Measurements from ENCODE around the gene ATG5.

Gene ATG5

DNA sequence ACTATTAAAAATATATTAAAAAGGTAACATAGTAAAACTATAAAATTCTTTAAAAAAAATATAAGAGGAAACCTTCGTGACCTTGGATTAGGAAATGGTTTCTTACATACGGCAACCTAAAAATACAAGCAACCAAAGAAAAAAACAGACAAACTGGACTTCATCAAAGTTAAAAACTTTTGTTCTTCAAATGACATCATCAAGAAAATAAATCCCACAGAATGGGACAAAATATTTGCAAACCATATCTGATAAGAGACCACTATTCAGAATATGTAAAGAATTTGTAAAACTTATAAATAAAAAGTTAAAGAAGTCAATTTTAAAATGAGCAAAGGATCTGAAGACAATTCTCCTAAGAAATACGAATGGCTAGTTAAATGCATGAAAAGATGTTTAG, 110.0 kb downstream of the ATG5 start:
- DNase-seq = no peak

- no peak for DNase-seq
These were observed 111.0 kb downstream of the ATG5 start for GRCh38 chr6:106214531-106214930.

DNA sequence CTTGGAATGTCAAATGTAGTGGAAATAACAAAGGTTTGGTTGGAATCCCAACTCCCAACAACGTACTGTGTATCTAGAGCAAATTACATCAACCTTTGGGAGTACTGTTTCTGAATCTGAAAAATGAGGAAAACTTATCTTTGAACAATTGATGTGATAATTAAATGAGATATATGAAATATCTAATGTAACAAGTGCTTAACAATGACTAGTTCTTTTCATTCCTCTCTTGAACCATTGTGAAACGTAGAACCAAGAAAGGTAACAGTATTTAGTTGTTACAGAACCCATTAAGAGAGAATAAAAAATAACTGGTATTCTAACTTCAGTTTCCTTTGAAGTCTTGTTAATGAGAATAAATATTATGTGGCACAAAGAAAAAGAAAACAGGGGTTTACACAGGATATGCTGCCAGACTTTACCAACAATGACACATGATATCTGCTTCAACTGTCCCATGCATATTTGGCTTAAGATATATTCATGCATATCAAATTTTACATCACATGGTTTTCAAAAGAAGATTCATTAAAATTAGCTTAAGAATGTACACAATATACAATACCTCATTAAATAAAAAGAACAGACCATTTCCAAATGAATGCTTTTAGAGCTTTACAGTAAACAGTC, 111.8 kb downstream of the ATG5 start:
- DNase-seq = no peak

- DNase-seq = no peak
These were observed 113.0 kb downstream of the ATG5 start for GRCh38 chr6:106212576-106212975.

DNA sequence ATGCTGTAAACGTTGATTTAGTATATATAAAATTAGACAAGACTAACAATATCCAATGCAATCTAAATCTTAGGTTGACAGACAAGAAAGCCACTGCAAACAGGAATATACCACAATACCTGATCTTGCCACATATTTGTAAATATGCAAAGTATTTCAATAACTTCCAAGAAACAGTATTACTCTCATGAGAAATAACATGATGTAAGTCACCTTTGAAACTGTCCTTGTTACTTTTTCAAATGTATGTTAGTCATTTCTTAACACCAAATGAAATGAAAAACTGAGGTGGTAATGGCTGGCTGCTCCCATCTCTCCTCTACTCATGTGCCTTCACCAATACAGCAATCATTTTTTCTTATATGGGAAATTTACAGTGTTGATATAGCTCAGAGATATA, 118.7 kb downstream of the ATG5 start:
- no peak for DNase-seq

DNA sequence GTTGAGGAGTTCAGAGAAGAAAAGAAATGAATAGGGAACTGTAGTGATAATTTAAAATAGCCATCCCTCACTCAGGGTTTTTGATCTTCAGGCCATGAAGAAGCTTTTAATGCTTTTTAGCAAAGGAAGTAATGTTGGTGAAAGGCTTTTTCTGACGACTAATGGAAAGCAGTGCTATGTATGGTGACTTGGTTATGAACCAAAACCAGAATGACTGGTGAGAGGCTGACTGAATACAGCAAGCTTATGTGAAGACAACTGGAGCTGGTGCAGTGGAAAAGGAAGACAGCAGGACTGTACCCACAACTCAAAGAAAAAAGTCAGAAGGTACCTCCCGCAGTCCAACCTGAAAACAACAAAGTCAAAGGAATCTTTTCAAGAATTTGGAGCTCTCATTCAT, 120.6 kb downstream of the ATG5 start:
- no peak for DNase-seq

DNA sequence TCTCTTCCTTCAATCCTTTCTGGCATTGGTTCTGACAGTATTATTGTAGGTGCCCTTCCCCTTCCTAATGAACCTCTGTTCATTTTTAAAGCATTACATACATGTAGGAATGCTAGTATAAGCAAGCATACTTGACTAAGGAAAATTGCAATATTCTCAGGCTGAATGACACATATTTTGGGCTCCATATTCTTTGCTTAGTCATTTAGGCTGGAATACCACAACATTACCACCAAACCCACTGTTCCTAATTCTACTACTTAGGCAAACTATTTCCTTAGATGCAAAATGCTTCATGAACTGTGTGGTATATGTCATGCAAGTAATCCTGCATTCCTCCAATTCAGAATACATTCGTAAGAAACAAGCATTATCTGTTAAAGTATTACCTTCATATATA, 125.6 kb downstream of the ATG5 start:
- DNase-seq = no peak

DNA sequence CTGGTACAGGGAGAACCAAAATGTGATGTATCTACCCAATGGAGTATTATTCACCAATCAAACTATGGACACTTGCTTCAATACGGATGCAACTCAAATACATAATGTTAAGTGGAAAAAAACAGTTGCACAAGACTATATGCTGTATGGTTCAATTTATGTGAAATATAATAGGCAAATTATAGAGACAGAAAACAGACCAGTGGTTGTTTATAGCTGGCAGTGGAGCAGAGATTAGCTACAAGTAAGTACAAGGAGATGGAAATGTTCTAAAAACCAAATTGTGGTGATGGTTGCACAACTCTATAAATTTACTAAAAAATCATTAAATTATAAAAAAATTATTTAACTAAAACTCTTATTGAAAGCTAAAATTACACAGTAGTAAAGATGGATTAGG, 126.2 kb downstream of the ATG5 start:
- no peak for DNase-seq

DNA sequence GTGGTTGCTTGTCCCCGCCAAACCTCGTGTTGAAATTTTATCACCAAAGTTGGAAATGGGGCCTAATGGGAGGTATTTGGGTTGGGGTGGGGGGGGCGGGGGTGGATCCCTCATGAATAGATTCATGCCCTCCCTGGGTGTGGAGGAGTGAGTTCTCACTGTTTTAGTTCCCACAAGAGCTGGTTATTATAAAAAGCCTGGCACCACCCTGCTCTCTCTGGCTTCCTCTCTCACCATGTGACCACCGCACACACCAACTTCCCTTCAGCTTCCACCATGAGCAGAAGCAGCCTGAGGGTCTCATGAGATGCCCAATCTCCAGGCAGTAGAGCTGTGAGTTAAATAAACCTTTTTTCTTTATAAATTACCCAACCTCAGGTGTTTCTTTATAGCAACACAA, 128.1 kb downstream of the ATG5 start:
- DNase-seq = no peak

- no peak for DNase-seq
These were observed 130.3 kb downstream of the ATG5 start for GRCh38 chr6:106194949-106195921.

GRCh38 chr6:106192824-106193223, 132.7 kb downstream of the ATG5 start:
- DNase-seq = no peak

DNA sequence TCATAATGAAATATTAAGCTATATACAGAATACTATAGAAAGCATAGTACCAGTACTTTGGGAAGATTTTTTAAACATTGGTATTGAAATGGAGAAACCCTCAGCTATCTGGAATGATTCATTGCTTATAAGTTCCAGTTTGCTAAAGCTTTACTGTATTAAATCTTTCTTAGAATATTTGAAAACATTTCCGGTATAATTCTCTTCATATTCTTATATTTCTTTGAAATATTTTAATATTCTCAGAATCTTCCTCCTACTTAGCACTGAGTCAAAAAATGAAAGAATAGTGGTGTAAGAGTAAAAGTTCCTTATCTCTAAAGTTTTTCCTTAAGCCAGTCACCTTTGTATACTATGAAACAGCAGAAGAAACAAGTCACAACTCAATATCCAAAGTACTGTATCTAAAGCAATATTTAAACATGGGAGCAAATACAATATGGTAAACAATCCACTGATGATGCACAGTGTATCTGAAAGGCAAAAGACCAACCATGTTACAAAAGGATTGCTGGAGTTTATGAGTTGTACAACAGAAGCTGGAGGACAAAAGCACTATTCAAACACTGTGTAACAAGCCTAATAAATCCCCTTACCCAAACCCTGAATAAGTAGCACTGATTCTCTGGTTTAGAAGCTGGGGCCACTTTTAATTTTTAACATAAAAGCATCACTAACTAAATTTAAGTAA, 137.3 kb downstream of the ATG5 start:
- DNase-seq = no peak

DNA sequence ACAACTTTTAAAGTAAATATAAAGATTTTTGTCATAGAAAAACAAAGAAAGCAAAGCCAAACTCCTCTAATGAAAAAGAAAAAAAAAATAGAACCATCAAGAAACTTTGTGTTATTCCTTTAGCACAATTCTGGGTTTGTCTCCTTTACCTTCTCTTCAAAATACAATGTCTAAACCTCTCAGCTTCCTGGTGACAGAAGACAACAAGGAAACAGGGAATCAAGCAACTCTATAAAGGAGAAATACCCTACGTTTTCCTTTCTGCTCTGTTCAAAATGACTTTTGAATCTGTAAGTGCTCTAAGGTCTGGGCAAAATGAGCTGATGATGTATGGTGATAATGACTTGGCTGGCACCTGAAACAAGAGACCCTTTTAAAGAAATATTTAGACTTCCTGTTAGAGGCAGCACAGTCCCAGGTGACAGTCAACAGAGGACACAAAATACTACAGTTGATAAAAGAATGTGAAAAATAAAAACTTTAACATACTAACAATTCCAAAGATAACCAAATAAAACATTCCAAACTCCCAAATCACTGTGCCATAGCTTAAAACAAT, 138.1 kb downstream of the ATG5 start:
- no peak for DNase-seq

DNA sequence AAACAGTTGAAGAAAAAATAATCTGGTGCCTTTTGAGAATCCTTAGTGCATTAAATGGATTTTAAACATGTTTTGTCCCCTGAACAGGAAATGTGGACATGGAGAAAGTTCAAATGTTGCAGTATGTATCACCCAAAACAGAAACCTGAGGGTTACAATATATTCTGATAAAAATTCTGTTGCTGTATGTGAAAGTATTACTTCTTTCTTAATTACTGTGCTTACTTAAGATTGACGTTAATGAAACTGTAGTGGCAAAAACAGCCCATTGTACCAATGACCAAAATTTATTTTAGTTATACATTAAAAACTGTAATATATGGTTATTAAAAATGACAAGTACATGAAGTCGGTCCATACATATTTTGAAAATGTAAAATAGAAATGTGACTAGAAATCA, 138.8 kb downstream of the ATG5 start:
- DNase-seq = no peak

DNA sequence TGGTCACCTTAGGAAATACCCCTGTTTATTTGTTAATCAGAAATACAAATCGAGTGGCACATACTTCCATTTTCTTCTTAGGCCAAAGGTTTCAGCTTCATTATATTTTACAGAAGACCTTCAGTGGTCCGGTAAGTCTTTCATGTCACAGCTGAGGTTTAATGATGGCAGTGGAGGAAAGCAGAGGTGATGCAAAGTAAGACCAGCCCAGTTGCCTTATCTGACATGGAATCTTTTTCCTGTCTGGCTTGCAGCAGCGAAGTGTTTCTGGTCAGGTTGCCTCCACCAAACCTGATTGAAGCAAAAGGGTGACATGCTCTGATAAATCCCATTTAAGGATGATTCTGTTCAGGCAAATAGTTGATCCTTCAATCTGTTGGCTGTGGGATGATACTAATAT, 139.4 kb downstream of the ATG5 start:
- no peak for DNase-seq

GRCh38 chr6:106185615-106186014, 139.9 kb downstream of the ATG5 start:
- no peak for DNase-seq

GRCh38 chr6:106184629-106185028, 140.9 kb downstream of the ATG5 start:
- DNase-seq = no peak

DNA sequence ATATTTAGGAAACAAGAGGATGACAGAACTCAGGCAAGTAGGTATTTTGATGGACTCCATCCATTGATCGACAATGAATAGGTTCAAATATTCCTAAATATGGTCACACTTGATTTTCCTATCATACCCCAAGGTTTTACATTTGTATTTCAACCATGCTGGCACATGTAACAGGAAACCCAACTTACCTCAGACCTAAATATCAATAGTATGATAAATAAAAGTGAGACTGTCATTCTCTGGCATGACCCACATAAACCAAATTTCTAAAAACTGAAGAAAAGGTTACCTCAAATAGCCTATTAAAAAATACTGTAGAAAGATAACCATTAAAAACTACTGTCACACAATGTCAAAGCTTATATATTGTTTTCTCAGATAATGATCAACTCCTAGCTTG, 142.1 kb downstream of the ATG5 start:
- DNase-seq = no peak

- no peak for DNase-seq
These were observed 143.1 kb downstream of the ATG5 start for GRCh38 chr6:106182455-106182854.

- no peak for DNase-seq
These were observed 143.7 kb downstream of the ATG5 start for GRCh38 chr6:106181664-106182418.

DNA sequence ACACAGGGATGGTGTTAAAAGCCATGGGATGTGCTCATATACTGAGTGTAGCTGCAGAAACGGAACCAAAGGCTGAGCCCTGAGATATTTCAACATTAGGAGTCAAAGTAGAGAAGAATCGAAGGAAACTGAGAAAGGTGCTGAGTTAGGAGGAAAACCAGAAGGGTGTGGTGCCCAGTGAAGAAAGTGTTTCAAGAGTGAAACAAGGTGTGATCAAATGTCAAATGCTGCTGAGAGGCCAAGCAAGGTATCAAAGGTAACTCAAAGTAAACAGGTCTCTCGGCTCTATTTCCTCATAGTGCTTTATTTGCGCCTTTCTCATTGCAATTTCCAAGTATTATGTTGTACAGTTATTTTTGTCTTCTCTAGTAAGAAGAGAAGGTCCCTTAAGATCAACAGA, 145.4 kb downstream of the ATG5 start:
- DNase-seq = no peak

- DNase-seq = no peak
These were observed 146.7 kb downstream of the ATG5 start for GRCh38 chr6:106178900-106179299.

DNA sequence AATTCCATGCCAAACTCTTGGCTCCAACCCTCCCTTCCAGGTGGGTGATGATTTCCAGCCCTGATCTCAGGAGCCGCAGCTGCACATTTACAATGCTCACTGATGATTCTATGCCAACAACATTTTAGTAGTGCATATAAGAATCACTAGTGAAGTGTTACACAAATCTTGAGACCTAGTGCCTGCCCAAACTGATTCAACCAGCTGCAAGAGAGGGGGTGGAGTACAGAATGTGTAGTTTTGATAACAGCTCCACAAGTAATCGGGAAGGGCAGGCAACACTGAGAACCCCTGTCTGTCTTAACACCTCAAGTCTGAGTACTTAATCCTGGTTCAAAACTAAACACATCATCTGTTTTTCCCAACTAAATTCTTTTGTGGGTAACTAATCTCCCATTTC, 147.8 kb downstream of the ATG5 start:
- DNase-seq = no peak

Data from activated naive CD4-positive, alpha-beta T cell treated with Interleukin-2 at 50 U/mL for 16 hours (primary cell).